HG02610 (cell line): ENCODE data around the gene FARSB.
A peak's percentile ranks its signal among the peaks of the same experiment; 100 is the strongest.

Experiments
- ATAC-seq: cut with Tn5 transposase; IDR thresholded peaks from one replicate; pipeline ENCODE4 v1.9.1; 2021; ENCODE audit warnings: mild to moderate bottlenecking, moderate library complexity; ENCODE audit not compliant: unreplicated experiment

FARSB gene

DNA sequence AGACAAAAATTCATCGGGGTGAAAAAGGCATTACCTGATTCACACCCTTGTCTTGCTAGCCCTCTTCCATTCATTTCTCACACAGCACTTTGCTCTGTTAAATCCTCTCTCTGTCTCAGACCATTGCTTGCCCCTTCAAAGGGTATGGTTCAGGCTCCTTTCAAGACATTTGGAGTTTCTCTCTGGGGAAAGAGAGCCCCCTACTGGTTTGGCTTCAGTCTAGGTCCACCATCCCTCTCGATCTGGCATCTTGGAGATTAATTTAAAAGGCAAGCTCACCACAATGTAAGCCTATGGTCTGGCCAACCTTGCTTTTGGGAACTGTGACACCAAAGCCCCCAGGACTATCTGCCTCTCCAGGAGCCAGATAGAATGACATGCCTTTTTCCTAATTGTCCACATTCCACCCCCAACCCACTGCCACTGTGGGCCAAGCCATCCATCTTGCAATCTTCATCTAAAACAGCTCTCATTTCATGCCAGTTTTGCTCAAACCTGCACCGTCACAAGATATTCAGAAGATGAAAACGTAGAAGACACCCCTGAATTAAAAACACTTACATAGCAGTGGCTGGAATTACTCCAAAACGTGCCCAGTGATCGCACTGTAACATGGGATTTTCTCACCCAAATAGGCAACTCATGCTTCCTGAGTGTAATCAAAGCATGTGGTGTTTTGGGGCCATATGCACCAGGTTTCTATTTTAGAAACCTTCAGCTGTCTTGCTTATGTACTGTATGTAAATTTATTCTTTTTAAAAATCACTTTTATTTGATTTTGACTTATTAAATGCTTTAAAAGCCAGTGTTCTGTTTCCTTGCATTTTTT is 93.9 kb downstream of the FARSB start:
- ATAC-seq: peak; percentile 77

DNA sequence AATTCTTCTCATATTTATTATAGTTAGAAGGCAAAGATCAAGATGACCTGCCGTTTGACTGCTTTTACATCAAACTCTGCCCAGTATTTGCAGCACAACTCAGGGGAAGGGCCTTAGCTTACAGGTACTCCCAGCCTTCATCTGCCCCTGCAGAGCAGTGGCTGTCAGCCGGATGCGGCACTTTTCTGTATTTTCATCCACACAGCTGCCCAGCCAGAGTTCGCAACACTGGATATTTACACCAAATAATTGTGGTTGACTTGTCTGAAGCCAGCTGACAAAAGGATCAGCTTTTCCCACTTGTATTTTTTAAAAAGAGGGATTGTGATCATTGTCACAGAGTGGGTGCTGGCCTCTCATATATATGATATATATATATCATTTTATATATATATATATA is 94.7 kb downstream of the FARSB start:
- ATAC-seq: no peak

GRCh38 chr2:222554517-222554916 is 101.4 kb downstream of the FARSB start:
- ATAC-seq: no peak

DNA sequence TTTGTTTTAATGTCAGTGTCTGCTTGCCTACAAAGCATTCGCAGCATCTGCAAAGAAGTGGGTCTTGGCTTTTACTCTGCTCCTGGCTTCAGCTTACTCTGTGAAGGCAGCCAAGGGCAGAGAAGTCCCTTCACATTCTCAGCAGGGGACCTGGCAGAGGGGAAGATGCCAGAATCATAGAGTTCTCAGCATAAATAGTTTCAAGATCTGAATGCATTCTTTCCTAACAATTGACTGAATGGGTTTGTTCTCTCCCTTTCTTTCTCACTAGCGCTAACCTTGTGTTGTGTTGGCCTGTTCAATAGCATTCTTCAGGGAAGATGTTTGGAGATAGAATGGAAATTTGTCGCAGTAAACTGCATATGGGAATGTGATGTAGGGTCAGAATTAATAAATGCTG is 106.9 kb downstream of the FARSB start:
- no peak for ATAC-seq

GRCh38 chr2:222547083-222547482 is 108.8 kb downstream of the FARSB start:
- no peak for ATAC-seq

DNA sequence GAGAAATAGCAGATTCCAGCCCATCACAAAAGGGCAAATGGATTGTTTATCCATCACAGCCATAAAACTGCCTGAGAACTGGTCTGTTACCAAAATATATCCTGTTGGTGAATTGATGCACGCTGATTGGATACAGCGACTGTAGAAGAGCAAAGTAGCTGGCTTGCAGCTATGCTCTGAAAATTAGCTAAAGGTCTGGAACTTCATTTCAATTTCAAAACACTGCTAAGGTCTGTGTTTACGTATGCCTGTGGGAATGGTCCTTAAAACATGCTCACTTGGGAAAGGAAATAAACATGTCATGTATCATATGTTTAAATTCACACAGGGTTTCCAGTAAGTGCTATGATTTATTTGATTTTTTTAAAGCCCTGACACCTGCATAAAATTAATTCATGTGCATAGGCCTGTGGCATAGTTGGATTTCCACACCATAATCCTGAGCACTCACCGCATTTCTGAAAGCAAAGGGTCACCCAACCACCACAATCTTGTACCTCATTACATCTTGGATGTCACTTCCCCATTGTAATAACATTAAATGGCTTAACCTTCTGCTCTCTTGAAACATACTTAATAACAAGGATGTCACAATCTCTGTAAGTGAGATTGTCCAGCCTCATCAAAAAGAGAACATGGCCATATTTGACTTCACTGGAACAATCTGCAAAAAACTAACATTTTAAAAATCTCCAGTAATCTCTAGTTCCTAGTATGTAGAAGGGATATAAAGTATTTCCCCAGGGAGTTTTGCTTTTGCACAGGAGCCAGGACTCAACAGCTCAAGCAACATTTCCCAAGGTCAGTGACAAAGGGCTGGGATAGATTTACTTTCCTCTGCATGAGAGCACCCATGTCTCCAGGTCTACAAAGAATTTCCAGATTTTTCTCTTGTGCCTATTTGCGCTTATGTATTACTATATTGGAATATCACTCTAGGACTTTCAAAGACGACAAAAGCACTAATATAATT is 109.8 kb downstream of the FARSB start:
- ATAC-seq: no peak

GRCh38 chr2:222544661-222545060 is 111.2 kb downstream of the FARSB start:
- no peak for ATAC-seq

DNA sequence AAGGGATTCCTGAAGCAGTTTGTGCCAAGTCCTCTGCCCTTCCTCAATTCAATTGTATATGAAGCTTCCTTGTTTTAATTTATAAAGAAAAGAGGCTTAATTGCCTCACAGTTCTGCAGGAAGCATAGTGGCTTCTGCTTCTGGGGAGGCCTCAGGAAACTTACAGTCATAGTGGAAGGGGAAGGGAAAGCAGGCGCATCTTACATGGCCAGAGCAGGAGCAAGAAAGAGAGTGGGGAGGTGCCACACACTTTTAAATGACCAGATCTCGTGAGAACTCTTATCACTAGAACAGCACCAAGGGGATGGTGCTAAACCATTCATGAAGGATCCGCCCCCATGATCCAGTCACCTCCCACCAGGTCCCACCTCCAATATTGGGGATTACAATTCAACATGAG is 117.4 kb downstream of the FARSB start:
- ATAC-seq: no peak

DNA sequence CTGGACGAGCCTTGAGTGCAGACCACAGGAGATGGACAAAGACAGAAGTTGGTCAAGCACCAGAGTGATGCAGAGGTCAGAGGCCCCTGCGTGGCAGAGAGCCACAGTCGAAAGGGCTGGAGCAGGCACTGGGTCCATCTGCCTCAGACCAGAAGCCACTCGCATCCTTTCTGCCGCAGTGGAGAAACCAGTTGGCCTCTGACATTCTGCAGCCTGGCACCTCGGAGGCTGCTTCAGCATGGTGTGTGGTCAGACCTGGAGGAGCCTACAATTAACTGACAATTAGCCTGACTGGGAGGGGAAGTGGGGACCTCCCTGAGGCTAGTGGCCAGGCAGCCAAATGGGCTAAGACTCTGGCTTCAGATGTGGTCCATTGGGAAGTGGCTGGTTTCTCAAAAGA is 120.4 kb downstream of the FARSB start:
- ATAC-seq: no peak

- ATAC-seq: no peak
These were observed 123.6 kb downstream of the FARSB start for GRCh38 chr2:222532315-222532714.

DNA sequence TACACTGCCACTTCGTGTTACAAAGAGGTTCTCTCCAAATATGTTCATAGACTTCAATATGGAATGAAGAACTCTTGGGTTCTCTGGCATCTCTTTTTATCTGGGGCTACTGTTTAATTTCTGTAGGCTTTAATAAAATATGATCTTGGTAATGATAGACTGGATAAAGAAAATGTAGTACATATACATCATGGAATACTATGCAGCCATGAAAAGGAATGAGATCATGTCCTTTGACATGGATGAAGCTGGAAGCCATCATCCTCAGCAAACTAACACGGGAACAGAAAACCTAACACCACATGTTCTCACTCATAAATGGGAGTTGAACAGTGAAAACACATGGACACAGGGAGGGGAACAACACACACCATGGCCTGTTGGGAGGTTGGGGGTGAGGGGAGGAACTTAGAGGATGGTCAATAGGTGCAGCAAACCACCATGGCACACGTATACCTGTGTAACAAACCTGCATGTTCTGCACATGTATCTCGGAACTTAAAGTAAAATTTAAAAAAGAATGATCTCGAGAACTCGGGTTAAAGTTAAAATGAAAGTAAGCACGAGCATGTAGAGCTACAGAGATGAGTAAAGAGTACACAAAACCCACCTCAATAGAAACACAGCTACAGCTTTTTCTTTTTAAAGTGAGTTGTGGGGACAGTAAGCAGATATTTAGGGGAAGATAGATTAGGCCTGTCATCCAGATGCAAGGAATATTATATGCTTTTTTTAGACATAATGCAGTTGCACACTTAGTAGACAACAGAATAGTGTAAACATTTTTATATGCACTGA is 129.2 kb downstream of the FARSB start:
- ATAC-seq: no peak

DNA sequence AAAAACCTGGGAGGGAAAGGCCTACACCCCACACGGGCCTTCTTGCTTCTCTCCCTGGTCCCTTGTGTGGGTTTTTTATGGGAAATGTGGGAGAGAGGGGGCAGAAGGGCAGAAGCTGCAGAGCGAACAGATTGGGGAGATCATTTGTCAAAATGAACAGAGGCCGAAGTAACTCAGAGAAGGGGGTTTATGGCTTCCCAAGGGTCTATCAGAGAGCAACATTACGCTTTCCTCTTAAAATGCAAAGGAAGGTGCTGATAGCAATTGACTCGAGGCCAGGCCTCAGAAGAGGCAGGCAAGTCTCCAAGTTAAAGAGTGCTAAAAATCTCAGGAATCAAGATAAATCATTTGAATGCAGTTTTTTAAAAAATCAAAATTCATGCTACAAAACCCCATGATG is 130.1 kb downstream of the FARSB start:
- ATAC-seq: no peak

GRCh38 chr2:222523783-222524544 is 131.9 kb downstream of the FARSB start:
- ATAC-seq: peak; percentile 51

GRCh38 chr2:222522082-222522481 is 133.8 kb downstream of the FARSB start:
- no peak for ATAC-seq

DNA sequence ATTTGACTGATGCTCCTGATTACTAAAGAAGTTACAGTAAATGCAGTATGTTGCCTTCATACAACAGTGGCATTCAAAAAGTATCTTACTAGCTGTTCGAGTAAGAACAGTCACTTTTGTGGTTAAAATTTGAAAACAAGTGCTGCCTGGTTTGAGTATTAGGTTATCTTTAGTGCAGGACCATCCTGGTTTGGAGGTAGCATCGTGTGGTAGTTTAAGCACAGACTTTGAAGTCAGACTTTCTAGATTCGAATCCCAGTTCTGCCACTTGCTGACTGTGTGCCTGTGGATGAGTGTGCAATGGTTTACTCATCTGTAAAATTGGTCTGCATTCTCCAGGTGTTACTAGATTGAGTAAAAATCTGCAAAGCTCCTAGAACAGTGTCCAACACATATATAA is 134.8 kb downstream of the FARSB start:
- ATAC-seq: peak; percentile 77
